BLaER1 treated with 17β-estradiol and CSF1 and Interleukin-3, amounts not matched to agents 10 nM and 100 nM (cell line): ENCODE measurements around the gene PAGE4.

Source experiments
- H3K27ac ChIP-seq, 11 experiments: shearing (Covaris generic); formaldehyde crosslinking; 2 replicates each; pipeline ENCODE4 v1.8.1; 2022
- H3K27me3 ChIP-seq, 11 experiments: shearing (Covaris generic); formaldehyde crosslinking; 2 replicates each; pipeline ENCODE4 v1.8.1; 2022
- H3K36me3 ChIP-seq, 11 experiments: shearing (Covaris generic); formaldehyde crosslinking; 2 replicates each; pipeline ENCODE4 v1.8.1; 2022
- H3K4me1 ChIP-seq, 10 experiments: shearing (Covaris generic); formaldehyde crosslinking; 2 replicates each; pipeline ENCODE4 v1.8.1; 2022
- H3K4me2 ChIP-seq, 11 experiments: shearing (Covaris generic); formaldehyde crosslinking; 2 replicates each; pipeline ENCODE4 v1.8.1; 2022
- H3K4me3 ChIP-seq, 10 experiments: shearing (Covaris generic); formaldehyde crosslinking; 2 replicates each; pipeline ENCODE4 v1.8.1; 2022
- H3K9ac ChIP-seq, 11 experiments: shearing (Covaris generic); formaldehyde crosslinking; 2 replicates each; pipeline ENCODE4 v1.8.1; 2022
- H3K9me3 ChIP-seq, 11 experiments: shearing (Covaris generic); formaldehyde crosslinking; replicated peaks in 1 of 11; 2 replicates each; pipeline ENCODE4 v1.8.1; 2022
- H4K20me1 ChIP-seq, 11 experiments: shearing (Covaris generic); formaldehyde crosslinking; 2 replicates each; pipeline ENCODE4 v1.8.1; 2022
- Cebpa-rat ChIP-seq, 11 experiments: shearing (Covaris generic); IDR thresholded peaks; 2 replicates each; pipeline ENCODE4 v1.8.1; 2022

Gene PAGE4

GRCh38 chrX:49858341-49858740 lies 29.2 kb downstream of the PAGE4 start:
- Histone ChIP-seq H3K4me3 (no peak overlapping the region), H3K27ac (no peak overlapping the region), H4K20me1 (peaks cover 0 to 3% (median 0%) of the 10 kb centered on the region in 11 experiments; a peak in 2 of 22 replicates), H3K9ac (no peak overlapping the region), H3K4me1 (peaks cover 0 to 13% (median 7%) of the 10 kb centered on the region in 10 experiments; a peak in 10 of 20 replicates), H3K4me2 (no peak overlapping the region), H3K27me3 (peaks cover 78 to 94% (median 92%) of the 10 kb centered on the region in 11 experiments), H3K36me3 (no peaks in the 10 kb centered on the region), H3K9me3 (no peaks in the 10 kb centered on the region)
- no peak for TF ChIP-seq Cebpa-rat (IDR thresholded peaks at IDR 0.05)

GRCh38 chrX:49859491-49859890 lies 30.4 kb downstream of the PAGE4 start:
- Histone ChIP-seq H3K4me1 (peaks cover 0 to 10% (median 7%) of the 10 kb centered on the region in 10 experiments; a peak in 10 of 20 replicates), H3K36me3 (no peaks in the 10 kb centered on the region), H3K27ac (no peak overlapping the region), H4K20me1 (peaks cover 0 to 3% (median 0%) of the 10 kb centered on the region in 11 experiments; a peak in 3 of 22 replicates), H3K9me3 (no peaks in the 10 kb centered on the region), H3K4me2 (no peak overlapping the region), H3K27me3 (peaks cover 74 to 94% (median 92%) of the 10 kb centered on the region in 11 experiments), H3K4me3 (no peak overlapping the region), H3K9ac (no peak overlapping the region)
- no peak for TF ChIP-seq Cebpa-rat (IDR thresholded peaks at IDR 0.05)

DNA sequence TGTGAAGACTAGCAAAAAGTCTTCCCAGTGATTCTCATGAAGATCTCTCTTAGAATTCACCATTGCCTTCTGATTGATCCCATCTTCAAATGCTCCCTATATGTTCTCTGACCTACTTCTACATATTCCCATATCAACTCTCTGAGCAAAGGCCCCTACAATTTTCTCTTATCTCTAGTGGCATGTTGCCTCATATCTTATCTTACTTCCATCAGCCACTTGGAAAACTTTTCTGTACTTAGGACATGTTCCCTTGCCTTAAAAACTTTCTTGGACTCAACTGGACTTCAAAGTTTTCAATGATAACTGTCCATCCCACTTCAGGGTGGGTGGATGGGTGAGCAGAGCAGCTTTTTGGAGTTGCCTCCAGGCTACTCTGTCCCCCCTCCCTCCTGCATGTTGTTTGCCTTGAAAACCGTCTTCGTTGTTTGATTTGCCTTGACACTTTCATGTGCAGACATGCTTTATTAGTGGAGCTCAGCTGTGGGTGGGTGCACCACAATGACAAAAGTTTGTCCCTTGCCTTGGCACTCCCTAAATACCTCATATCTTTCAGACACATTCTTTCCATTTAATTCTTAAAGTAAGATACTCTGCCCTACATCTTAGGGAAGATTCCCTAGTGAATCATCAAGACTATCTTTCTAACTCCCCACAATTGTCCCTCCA lies 31.9 kb downstream of the PAGE4 start:
- Histone ChIP-seq H3K9ac (no peak overlapping the region), H3K4me3 (no peak overlapping the region), H3K27ac (no peak overlapping the region), H3K27me3 (peaks cover 73 to 94% (median 92%) of the 10 kb centered on the region in 11 experiments), H3K4me2 (no peak overlapping the region), H3K9me3 (no peaks in the 10 kb centered on the region), H4K20me1 (peaks cover 0 to 3% (median 0%) of the 10 kb centered on the region in 11 experiments; a peak in 3 of 22 replicates), H3K4me1 (peaks cover 0 to 5% (median 0%) of the 10 kb centered on the region in 10 experiments; a peak in 1 of 20 replicates), H3K36me3 (no peaks in the 10 kb centered on the region)
- no peak for TF ChIP-seq Cebpa-rat (IDR thresholded peaks at IDR 0.05)

DNA sequence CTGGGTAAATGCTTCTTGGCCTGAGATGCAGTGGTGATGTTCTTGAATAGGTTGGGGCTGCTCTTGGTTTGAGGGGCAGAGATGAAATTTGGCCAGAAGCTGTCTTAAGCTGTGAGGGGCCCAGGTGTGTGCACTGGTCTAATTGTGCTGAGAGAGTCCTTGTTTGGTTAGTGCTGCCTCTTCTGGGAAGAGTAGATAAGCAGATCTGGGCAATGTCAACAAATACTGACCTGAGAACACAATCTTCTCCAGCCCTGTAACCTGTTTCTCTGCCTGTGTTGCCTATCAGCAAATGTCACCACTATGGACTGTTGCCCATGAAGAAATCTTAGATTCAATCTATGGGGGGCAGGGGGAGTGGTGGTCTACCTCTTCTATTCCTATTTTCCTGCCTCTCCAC lies 33.0 kb downstream of the PAGE4 start:
- H3K4me1 ChIP-seq, result peaks cover 0 to 5% (median 0%) of the 10 kb centered on the region in 10 experiments; a peak in 1 of 20 replicates
- H3K36me3 ChIP-seq, result no peaks in the 10 kb centered on the region
- peaks cover 0 to 3% (median 0%) of the 10 kb centered on the region in 11 experiments; a peak in 3 of 22 replicates for H4K20me1 ChIP-seq
- no peak overlapping the region for H3K9ac ChIP-seq
- H3K4me2 ChIP-seq, result no peak overlapping the region
- no peak overlapping the region for H3K27ac ChIP-seq
- no peak for TF ChIP-seq Cebpa-rat (IDR thresholded peaks at IDR 0.05)
- no peak overlapping the region for H3K4me3 ChIP-seq
- peaks cover 71 to 94% (median 92%) of the 10 kb centered on the region in 11 experiments for H3K27me3 ChIP-seq
- H3K9me3 ChIP-seq, result no peaks in the 10 kb centered on the region

DNA sequence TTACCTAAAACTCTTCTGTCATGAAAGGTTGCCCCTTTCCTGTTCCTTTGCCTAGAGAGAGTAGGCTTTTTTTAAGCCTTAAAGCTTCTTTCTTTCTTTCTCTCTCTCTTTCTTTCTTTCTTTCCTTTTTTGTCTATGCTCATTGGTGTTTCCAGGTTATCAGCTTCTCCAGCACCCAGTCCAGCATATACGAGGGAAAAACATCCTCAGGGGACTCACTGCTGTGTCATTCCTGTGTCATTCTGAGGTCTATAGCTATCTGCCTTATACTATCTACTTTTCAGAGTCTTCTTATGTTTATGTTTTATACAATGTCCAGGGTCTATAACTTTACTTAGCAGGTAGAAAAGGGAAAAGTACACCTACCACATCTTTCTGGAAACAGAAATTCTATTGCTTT lies 39.6 kb downstream of the PAGE4 start:
- H3K4me1 ChIP-seq, result no peaks in the 10 kb centered on the region
- peaks cover 0 to 4% (median 0%) of the 10 kb centered on the region in 11 experiments; a peak in 3 of 22 replicates for H4K20me1 ChIP-seq
- no peaks in the 10 kb centered on the region for H3K9me3 ChIP-seq
- H3K4me2 ChIP-seq, result no peak overlapping the region
- H3K27me3 ChIP-seq, result peaks cover 75 to 99% (median 90%) of the 10 kb centered on the region in 11 experiments
- no peak overlapping the region for H3K9ac ChIP-seq
- no peak overlapping the region for H3K4me3 ChIP-seq
- no peak for TF ChIP-seq Cebpa-rat (IDR thresholded peaks at IDR 0.05)
- no peak overlapping the region for H3K27ac ChIP-seq
- H3K36me3 ChIP-seq, result no peaks in the 10 kb centered on the region

DNA sequence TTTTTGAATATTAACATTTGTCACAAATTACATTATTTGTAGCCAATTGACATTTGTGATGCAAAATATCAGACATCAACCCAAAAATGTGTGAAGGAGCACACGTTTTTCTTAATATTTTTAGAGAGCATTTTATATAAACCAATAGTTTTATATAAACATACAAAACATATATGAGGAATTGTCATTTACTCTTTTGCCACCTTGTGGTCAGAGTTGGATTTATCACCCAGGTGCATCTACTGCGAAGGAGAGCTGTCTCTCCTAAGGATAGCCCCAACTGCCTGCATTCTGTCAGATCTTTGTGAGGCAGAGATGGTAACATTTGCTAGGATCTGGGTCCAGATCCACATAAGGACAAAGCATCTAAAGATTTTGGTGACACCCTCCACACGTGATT lies 47.6 kb downstream of the PAGE4 start:
- H3K27ac ChIP-seq, result peak overlapping the region in 1 of 11 experiments; percentile 75; a peak in 2 of 22 replicates
- H3K27me3 ChIP-seq, result peaks cover 39 to 79% (median 67%) of the 10 kb centered on the region in 11 experiments
- no peaks in the 10 kb centered on the region for H3K36me3 ChIP-seq
- H3K9me3 ChIP-seq, result peaks cover 0 to 9% (median 0%) of the 10 kb centered on the region in 11 experiments; a peak in 1 of 22 replicates
- H3K4me3 ChIP-seq, result no peak overlapping the region
- H3K9ac ChIP-seq, result no peak overlapping the region
- no peak for TF ChIP-seq Cebpa-rat (IDR thresholded peaks at IDR 0.05)
- peaks cover 0 to 14% (median 0%) of the 10 kb centered on the region in 11 experiments; a peak in 3 of 22 replicates for H4K20me1 ChIP-seq
- peak overlapping the region in 7 of 11 experiments; percentile 12 to 82 (median 77); a peak in 6 of 22 replicates for H3K4me2 ChIP-seq
- H3K4me1 ChIP-seq, result peaks cover 24 to 38% (median 36%) of the 10 kb centered on the region in 10 experiments

GRCh38 chrX:49877397-49878101 lies 48.4 kb downstream of the PAGE4 start:
- H3K27me3 ChIP-seq, result peaks cover 34 to 78% (median 64%) of the 10 kb centered on the region in 11 experiments
- peak overlapping the region; percentile 12 to 82 (median 73); a peak in 16 of 22 replicates for H3K4me2 ChIP-seq
- H4K20me1 ChIP-seq, result peaks cover 0 to 14% (median 0%) of the 10 kb centered on the region in 11 experiments; a peak in 3 of 22 replicates
- peak overlapping the region in 6 of 11 experiments; percentile 62 to 80 (median 74); a peak in 8 of 22 replicates for H3K27ac ChIP-seq
- no peaks in the 10 kb centered on the region for H3K36me3 ChIP-seq
- H3K4me3 ChIP-seq, result no peak overlapping the region
- TF ChIP-seq Cebpa-rat (IDR thresholded peaks at IDR 0.05), result no peak
- peaks cover 0 to 9% (median 0%) of the 10 kb centered on the region in 11 experiments; a peak in 1 of 22 replicates for H3K9me3 ChIP-seq
- H3K9ac ChIP-seq, result peak overlapping the region in 5 of 11 experiments; percentile 16 to 79 (median 78); a peak in 4 of 22 replicates
- H3K4me1 ChIP-seq, result peaks cover 24 to 38% (median 37%) of the 10 kb centered on the region in 10 experiments

GRCh38 chrX:49878128-49878833 lies 49.2 kb downstream of the PAGE4 start:
- Histone ChIP-seq H3K4me2 (peak overlapping the region; percentile 63 to 82 (median 77)), H3K36me3 (no peaks in the 10 kb centered on the region), H3K4me1 (peaks cover 24 to 39% (median 37%) of the 10 kb centered on the region in 10 experiments), H3K9ac (peak overlapping the region; percentile 68 to 81 (median 78)), H3K27ac (peak overlapping the region; percentile 32 to 80 (median 70); a peak in 21 of 22 replicates), H3K4me3 (peak overlapping the region; percentile 51 to 74 (median 64)), H4K20me1 (peaks cover 0 to 20% (median 0%) of the 10 kb centered on the region in 11 experiments; a peak in 3 of 22 replicates), H3K9me3 (peaks cover 0 to 9% (median 0%) of the 10 kb centered on the region in 11 experiments; a peak in 1 of 22 replicates), H3K27me3 (peaks cover 39 to 79% (median 63%) of the 10 kb centered on the region in 11 experiments)
- no peak for TF ChIP-seq Cebpa-rat (IDR thresholded peaks at IDR 0.05)
